ENCODE results near the gene SPRYD3. TPM values are rescaled to one million over a fixed set of nuclear protein-coding genes. Genes with fewer than 3 reads are reported as not detected.
A peak's percentile ranks its signal among the peaks of the same experiment; 100 is the strongest.

Gene SPRYD3
- total RNA-seq, 4 donors from 2014 or later: 10.1 to 27.0 (median 21.9) TPM

DNA sequence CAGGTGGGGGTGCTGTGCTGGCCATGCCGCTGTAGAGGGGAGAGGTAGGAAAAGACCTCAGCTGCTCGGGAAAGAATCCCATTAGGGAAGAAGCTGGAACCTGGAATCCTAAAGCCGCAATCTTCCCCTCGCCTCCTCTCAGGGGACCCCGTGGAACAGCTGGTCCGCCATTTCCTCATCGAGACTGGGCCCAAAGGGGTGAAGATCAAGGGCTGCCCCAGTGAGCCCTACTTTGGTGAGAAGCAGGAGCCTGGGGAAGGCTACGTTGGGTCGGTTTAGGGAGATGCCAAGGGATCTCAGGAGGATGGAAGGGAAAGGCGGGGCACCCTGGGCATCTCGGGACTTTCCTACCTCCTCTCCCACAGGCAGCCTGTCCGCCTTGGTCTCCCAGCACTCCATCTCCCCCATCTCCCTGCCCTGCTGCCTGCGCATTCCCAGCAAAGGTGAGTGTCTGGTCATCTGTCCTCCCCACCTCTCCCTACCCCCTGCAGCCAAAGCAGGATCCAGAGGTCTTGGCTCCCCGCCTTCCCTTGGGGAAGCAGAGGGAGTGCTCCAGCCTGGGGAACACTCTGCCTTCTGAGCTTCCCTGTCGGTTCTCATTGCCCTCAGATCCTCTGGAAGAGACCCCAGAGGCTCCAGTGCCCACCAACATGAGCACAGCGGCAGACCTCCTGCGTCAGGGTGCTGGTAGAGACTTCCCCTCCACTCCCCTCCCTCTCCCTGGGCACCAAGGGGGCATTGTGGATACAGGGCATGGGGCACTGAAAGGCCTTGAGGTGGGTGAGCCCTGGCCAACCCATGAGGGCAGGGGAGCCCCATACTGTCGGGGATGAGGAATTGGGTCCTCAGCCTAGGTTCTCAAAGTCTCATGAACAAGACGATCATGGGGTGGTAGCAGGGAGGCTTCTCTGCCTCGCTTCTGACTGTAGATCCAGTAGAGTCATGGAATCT, 16.9 kb downstream of the SPRYD3 start:
- intact Hi-C loops (cut with DNase I; ENCODE audit: low total_unique reads) (loop anchor here (10.0 kb wide), 2 partner anchors 133 to 223 kb away; no protein-coding TSS in a partner anchor), in situ Hi-C loops (cut with MboI; ENCODE audit: low pct_ligation_motif_present in 1 of 4, low pct_unique_long_range_greater_than_20kb in 1 of 4, low sequenced_read_pairs in 3 of 4) (loop anchor here in 3 of 4 donors (10.0 to 25.0 kb wide), 3 partner anchors 123 to 225 kb away; partner anchors contain the start of genes CSAD (in 2 of the 3), ZNF740 (in 2 of the 3), MYG1 (in 1 of the 3) and PFDN5 (in 1 of the 3))
- peaks cover 6 to 28% (median 18%) of the 10 kb centered on the region in 4 donors for H3K4me1 ChIP-seq
- DNase-seq: no peak
- no peak overlapping the region for H3K4me3 ChIP-seq
- H3K27me3 ChIP-seq: no peaks in the 10 kb centered on the region
- H3K27ac ChIP-seq: peak overlapping the region in 2 of 4 donors; percentile 36 to 44
- peaks cover 0 to 10% (median 0%) of the 10 kb centered on the region in 4 donors for H3K36me3 ChIP-seq
- WGBS, 2 donors (ENCODE audit: low coverage in 1 of 2): 72% methylated on average over 20 of the region's 20 CpGs; no CpG with 5 or more reads in 1 of the 2 donors
- TF ChIP-seq POLR2A (IDR thresholded peaks at IDR 0.05) (no peak), POLR2AphosphoS5 (IDR thresholded peaks at IDR 0.05) (no peak), EP300 (IDR thresholded peaks at IDR 0.05; ENCODE audit: low read depth) (no peak)
- TF ChIP-seq, protein P1, sequence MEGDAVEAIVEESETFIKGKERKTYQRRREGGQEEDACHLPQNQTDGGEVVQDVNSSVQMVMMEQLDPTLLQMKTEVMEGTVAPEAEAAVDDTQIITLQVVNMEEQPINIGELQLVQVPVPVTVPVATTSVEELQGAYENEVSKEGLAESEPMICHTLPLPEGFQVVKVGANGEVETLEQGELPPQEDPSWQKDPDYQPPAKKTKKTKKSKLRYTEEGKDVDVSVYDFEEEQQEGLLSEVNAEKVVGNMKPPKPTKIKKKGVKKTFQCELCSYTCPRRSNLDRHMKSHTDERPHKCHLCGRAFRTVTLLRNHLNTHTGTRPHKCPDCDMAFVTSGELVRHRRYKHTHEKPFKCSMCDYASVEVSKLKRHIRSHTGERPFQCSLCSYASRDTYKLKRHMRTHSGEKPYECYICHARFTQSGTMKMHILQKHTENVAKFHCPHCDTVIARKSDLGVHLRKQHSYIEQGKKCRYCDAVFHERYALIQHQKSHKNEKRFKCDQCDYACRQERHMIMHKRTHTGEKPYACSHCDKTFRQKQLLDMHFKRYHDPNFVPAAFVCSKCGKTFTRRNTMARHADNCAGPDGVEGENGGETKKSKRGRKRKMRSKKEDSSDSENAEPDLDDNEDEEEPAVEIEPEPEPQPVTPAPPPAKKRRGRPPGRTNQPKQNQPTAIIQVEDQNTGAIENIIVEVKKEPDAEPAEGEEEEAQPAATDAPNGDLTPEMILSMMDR (IDR thresholded peaks at IDR 0.05): no peak
- no peaks in the 10 kb centered on the region for H3K9me3 ChIP-seq

DNA sequence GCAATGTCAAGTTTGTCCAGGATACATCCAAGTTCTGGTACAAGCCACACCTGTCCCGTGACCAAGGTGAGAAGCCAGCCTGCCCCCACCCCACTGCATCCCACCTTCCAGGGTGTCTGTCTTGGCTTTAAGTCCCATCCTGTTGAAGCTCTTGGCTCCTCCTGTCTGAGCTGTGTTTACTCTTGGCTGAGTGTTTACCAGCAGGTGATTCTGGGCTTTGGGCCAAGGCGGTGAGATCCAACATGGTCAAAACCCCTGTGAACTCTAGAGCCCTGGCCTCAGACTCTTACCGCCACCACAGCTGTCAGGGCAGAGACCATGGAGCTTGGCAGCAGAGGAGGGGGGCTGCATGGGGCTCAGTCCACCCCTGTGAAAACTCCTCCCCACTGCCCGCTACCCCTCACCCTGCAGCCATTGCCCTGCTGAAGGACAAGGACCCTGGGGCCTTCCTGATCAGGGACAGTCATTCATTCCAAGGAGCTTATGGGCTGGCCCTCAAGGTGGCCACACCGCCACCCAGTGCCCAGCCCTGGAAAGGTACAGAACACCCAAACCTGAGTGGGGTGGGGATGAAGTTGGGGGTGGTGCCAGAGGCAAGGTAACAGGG, 17.7 kb downstream of the SPRYD3 start:
- H3K9me3 ChIP-seq: no peaks in the 10 kb centered on the region
- TF ChIP-seq EP300 (IDR thresholded peaks at IDR 0.05; ENCODE audit: low read depth) (no peak), POLR2AphosphoS5 (IDR thresholded peaks at IDR 0.05) (peak in 1 of 3 donors; percentile 43), POLR2A (IDR thresholded peaks at IDR 0.05) (no peak)
- TF ChIP-seq, protein P1 (IDR thresholded peaks at IDR 0.05): peak in 3 of 5 experiments; percentile 20 to 42 (median 34)
- H3K27me3 ChIP-seq: no peaks in the 10 kb centered on the region
- peaks cover 0 to 10% (median 0%) of the 10 kb centered on the region in 4 donors for H3K36me3 ChIP-seq
- 36% methylated on average over 5 of the region's 5 CpGs; no CpG with 5 or more reads in 1 of the 2 donors for WGBS, 2 donors (ENCODE audit: low coverage in 1 of 2)
- H3K4me1 ChIP-seq: peaks cover 6 to 28% (median 18%) of the 10 kb centered on the region in 4 donors
- in situ Hi-C loops (cut with MboI; ENCODE audit: low pct_ligation_motif_present in 1 of 4, low pct_unique_long_range_greater_than_20kb in 1 of 4, low sequenced_read_pairs in 3 of 4) (loop anchor here in 3 of 4 donors (10.0 to 25.0 kb wide), 3 partner anchors 123 to 226 kb away; partner anchors contain the start of genes CSAD (in 2 of the 3), ZNF740 (in 2 of the 3), MYG1 (in 1 of the 3) and PFDN5 (in 1 of the 3)), intact Hi-C loops (cut with DNase I; ENCODE audit: low total_unique reads) (loop anchor here (10.0 kb wide), 2 partner anchors 133 to 223 kb away; no protein-coding TSS in a partner anchor)
- H3K27ac ChIP-seq: peak overlapping the region in 3 of 4 donors; percentile 21 to 44 (median 36)
- peak; percentile 78 for DNase-seq
- no peak overlapping the region for H3K4me3 ChIP-seq

DNA sequence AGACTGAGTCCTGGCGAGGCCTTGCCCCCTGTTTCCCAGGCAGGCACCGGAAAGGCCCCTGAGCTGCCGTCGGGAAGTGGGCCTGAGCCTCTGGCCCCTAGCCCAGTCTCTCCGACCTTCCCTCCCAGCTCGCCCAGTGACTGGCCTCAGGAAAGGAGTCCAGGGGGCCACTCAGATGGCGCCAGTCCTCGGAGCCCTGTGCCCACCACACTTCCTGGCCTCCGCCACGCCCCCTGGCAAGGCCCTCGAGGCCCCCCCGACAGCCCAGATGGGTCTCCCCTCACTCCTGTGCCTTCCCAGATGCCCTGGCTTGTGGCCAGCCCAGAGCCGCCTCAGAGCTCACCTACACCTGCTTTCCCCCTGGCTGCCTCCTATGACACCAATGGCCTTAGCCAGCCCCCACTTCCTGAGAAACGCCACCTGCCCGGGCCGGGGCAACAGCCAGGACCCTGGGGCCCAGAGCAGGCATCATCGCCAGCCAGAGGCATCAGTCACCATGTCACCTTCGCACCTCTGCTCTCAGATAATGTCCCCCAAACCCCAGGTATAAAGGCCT, 18.4 kb downstream of the SPRYD3 start:
- TF ChIP-seq POLR2A (IDR thresholded peaks at IDR 0.05) (no peak), POLR2AphosphoS5 (IDR thresholded peaks at IDR 0.05) (no peak), EP300 (IDR thresholded peaks at IDR 0.05; ENCODE audit: low read depth) (no peak)
- TF ChIP-seq, protein P1 (IDR thresholded peaks at IDR 0.05): no peak
- no peak for DNase-seq
- H3K4me3 ChIP-seq: no peak overlapping the region
- intact Hi-C loops (cut with DNase I; ENCODE audit: low total_unique reads): loop anchor here (10.0 kb wide), 2 partner anchors 134 to 224 kb away; no protein-coding TSS in a partner anchor
- H3K36me3 ChIP-seq: peaks cover 0 to 9% (median 0%) of the 10 kb centered on the region in 4 donors
- no peaks in the 10 kb centered on the region for H3K27me3 ChIP-seq
- WGBS, 2 donors (ENCODE audit: low coverage in 1 of 2): 48% methylated on average over 16 of the region's 18 CpGs; no CpG with 5 or more reads in 1 of the 2 donors
- H3K4me1 ChIP-seq: peaks cover 6 to 23% (median 16%) of the 10 kb centered on the region in 4 donors
- in situ Hi-C loops (cut with MboI; ENCODE audit: low pct_ligation_motif_present in 1 of 4, low pct_unique_long_range_greater_than_20kb in 1 of 4, low sequenced_read_pairs in 3 of 4): loop anchor here in 3 of 4 donors (10.0 to 25.0 kb wide), 3 partner anchors 124 to 227 kb away; partner anchors contain the start of genes CSAD (in 2 of the 3), ZNF740 (in 2 of the 3), MYG1 (in 1 of the 3) and PFDN5 (in 1 of the 3)
- H3K9me3 ChIP-seq: no peaks in the 10 kb centered on the region
- peak overlapping the region; percentile 20 to 44 (median 28) for H3K27ac ChIP-seq

Data from transverse colon (tissue), 4 donors.